HEK293 (cell line): ENCODE results near the gene BACH1.
A peak's percentile ranks its signal among the peaks of the same experiment; 100 is the strongest.

Experiments
- CTCF ChIA-PET: fragments of 350-600 bp; formaldehyde crosslinking; extraction: SDS; loops from one replicate; lab custom pipeline; 2021; ENCODE audit warnings: antibody characterized with exemption; lab: Yijun Ruan, JAX
- POLR2A ChIA-PET: fragments of 300-600 bp; formaldehyde crosslinking; extraction: SDS; loops from one replicate; lab custom pipeline; 2020; ENCODE audit warnings: antibody characterized with exemption, inconsistent platforms; lab: Yijun Ruan, JAX
- H3K27ac ChIP-seq: fragments of 200-500 bp; sonication (Bioruptor generic); 2 replicates; pipeline ENCODE4 v1.5.1; 2014; ENCODE audit warnings: low read depth, low read length, control low read depth, inconsistent platforms; ENCODE audit errors: extremely low read depth
- H3K36me3 ChIP-seq, 2 experiments: fragments of 200-500 bp in 1 of 2; sonication (Bioruptor generic) in 1 of 2; 1 replicate in 1 of 2; 2 replicates in 1 of 2; pipeline ENCODE4 v1.5.1; 2014 to 2017; ENCODE audit warnings: inconsistent platforms in 2 of 2, low read length in 2 of 2; ENCODE audit not compliant: control insufficient read depth in 2 of 2, insufficient read depth in 1 of 2
- H3K4me1 ChIP-seq: fragments of 200-500 bp; sonication (Bioruptor generic); 2 replicates; pipeline ENCODE4 v1.5.1; 2014; ENCODE audit warnings: mild to moderate bottlenecking, low read length, inconsistent platforms; ENCODE audit not compliant: control insufficient read depth, insufficient read depth
- H3K4me3 ChIP-seq: 2 replicates; pipeline ENCODE4 v1.5.1; 2011; ENCODE audit warnings: low read depth, mild to moderate bottlenecking, control low read depth, low read length, moderate library complexity
- H3K9me3 ChIP-seq: fragments of 200-500 bp; sonication (Bioruptor generic); 2 replicates; pipeline ENCODE4 v1.5.1; 2014; ENCODE audit warnings: low read depth, low read length, inconsistent platforms; ENCODE audit not compliant: control insufficient read depth, insufficient read depth
- GLI4 ChIP-seq: fragments of 450-650 bp; formaldehyde crosslinking; IDR thresholded peaks from 2 replicates; pipeline ENCODE4 v1.5.1; 2016; ENCODE audit warnings: missing biosample characterization, missing genetic modification characterization
- HOXA7 ChIP-seq: sonication (generic); formaldehyde crosslinking; IDR thresholded peaks from 2 replicates; pipeline ENCODE4 v1.8.1; 2022; ENCODE audit warnings: missing genetic modification reagents, borderline replicate concordance
- OSR2 ChIP-seq: fragments of 450-650 bp; formaldehyde crosslinking; IDR thresholded peaks from 2 replicates; pipeline ENCODE4 v1.5.1; 2016; ENCODE audit warnings: missing biosample characterization, missing genetic modification characterization
- RBAK ChIP-seq: fragments of 450-650 bp; formaldehyde crosslinking; IDR thresholded peaks from 2 replicates; pipeline ENCODE4 v1.5.1; 2016; ENCODE audit warnings: missing biosample characterization, missing genetic modification characterization
- REPIN1 ChIP-seq: fragments of 450-650 bp; formaldehyde crosslinking; IDR thresholded peaks from 2 replicates; pipeline ENCODE4 v1.5.1; 2017; ENCODE audit warnings: missing biosample characterization, missing genetic modification characterization, low read depth
- ZBTB21 ChIP-seq: fragments of 450-650 bp; formaldehyde crosslinking; IDR thresholded peaks from 2 replicates; pipeline ENCODE4 v1.5.1; 2017; ENCODE audit warnings: missing biosample characterization, missing genetic modification characterization
- ZIC2 ChIP-seq: fragments of 450-650 bp; formaldehyde crosslinking; IDR thresholded peaks from 2 replicates; pipeline ENCODE4 v1.5.1; 2016; ENCODE audit warnings: missing biosample characterization, missing genetic modification characterization
- ZNF146 ChIP-seq: fragments of 450-650 bp; formaldehyde crosslinking; IDR thresholded peaks from 2 replicates; pipeline ENCODE4 v1.5.1; 2016; ENCODE audit warnings: missing biosample characterization, missing genetic modification characterization
- ZNF169 ChIP-seq: fragments of 450-650 bp; formaldehyde crosslinking; IDR thresholded peaks from 2 replicates; pipeline ENCODE4 v1.5.1; 2016; ENCODE audit warnings: missing biosample characterization, missing genetic modification characterization
- ZNF248 ChIP-seq: fragments of 450-650 bp; formaldehyde crosslinking; IDR thresholded peaks from 2 replicates; pipeline ENCODE4 v1.5.1; 2017; ENCODE audit warnings: missing biosample characterization, missing genetic modification characterization
- ZNF324 ChIP-seq: fragments of 450-650 bp; formaldehyde crosslinking; IDR thresholded peaks from 2 replicates; pipeline ENCODE4 v1.5.1; 2016; ENCODE audit warnings: missing biosample characterization, missing genetic modification characterization
- ZNF341 ChIP-seq: fragments of 450-650 bp; formaldehyde crosslinking; IDR thresholded peaks from 2 replicates; pipeline ENCODE4; 2016; ENCODE audit warnings: low read depth, missing biosample characterization, missing genetic modification characterization
- ZNF350 ChIP-seq: fragments of 450-650 bp; formaldehyde crosslinking; IDR thresholded peaks from 2 replicates; pipeline ENCODE4 v1.5.0; 2017; ENCODE audit warnings: missing biosample characterization, mild to moderate bottlenecking, missing genetic modification characterization
- ZNF366 ChIP-seq: fragments of 450-650 bp; formaldehyde crosslinking; conservative IDR thresholded peaks from 2 replicates; pipeline ENCODE4 v1.5.1; 2016; ENCODE audit warnings: missing biosample characterization, missing genetic modification characterization
- ZNF473 ChIP-seq: fragments of 450-650 bp; formaldehyde crosslinking; IDR thresholded peaks from 2 replicates; pipeline ENCODE4 v1.5.1; 2017; ENCODE audit warnings: missing biosample characterization, missing genetic modification characterization
- ZNF544 ChIP-seq: fragments of 450-650 bp; formaldehyde crosslinking; IDR thresholded peaks from 2 replicates; pipeline ENCODE4 v1.5.0; 2017; ENCODE audit warnings: missing biosample characterization, missing genetic modification characterization
- ZNF560 ChIP-seq: fragments of 450-650 bp; formaldehyde crosslinking; IDR thresholded peaks from 2 replicates; pipeline ENCODE4 v1.5.1; 2017; ENCODE audit warnings: missing biosample characterization, missing genetic modification characterization, borderline replicate concordance
- ZNF561 ChIP-seq: fragments of 450-650 bp; IDR thresholded peaks from 2 replicates; pipeline ENCODE4 v1.5.1; 2018; ENCODE audit warnings: missing biosample characterization, missing genetic modification characterization, borderline replicate concordance
- ZNF624 ChIP-seq: fragments of 450-650 bp; formaldehyde crosslinking; IDR thresholded peaks from 2 replicates; pipeline ENCODE4 v1.5.1; 2017; ENCODE audit warnings: missing biosample characterization, missing genetic modification characterization
- ZNF660 ChIP-seq: fragments of 450-650 bp; IDR thresholded peaks from 2 replicates; pipeline ENCODE4 v1.5.1; 2018; ENCODE audit warnings: missing biosample characterization, mild to moderate bottlenecking, missing genetic modification characterization
- ZNF791 ChIP-seq: fragments of 450-650 bp; formaldehyde crosslinking; IDR thresholded peaks from 2 replicates; pipeline ENCODE4 v1.5.1; 2016; ENCODE audit warnings: missing biosample characterization, missing genetic modification characterization
- ZSCAN16 ChIP-seq: fragments of 450-650 bp; formaldehyde crosslinking; IDR thresholded peaks from 2 replicates; pipeline ENCODE4 v1.5.1; 2016; ENCODE audit warnings: missing biosample characterization, missing genetic modification characterization
- ZSCAN23 ChIP-seq: fragments of 450-650 bp; formaldehyde crosslinking; IDR thresholded peaks from 2 replicates; pipeline ENCODE4 v1.5.1; 2016; ENCODE audit warnings: missing biosample characterization, missing genetic modification characterization
- TF ChIP-seq, protein P1 (sequence below): fragments of 450-650 bp; formaldehyde crosslinking; IDR thresholded peaks from 2 replicates; pipeline ENCODE4 v1.5.1; 2016; ENCODE audit warnings: missing biosample characterization, missing genetic modification characterization
- TF ChIP-seq, protein P2 (sequence below): fragments of 450-650 bp; formaldehyde crosslinking; IDR thresholded peaks from 2 replicates; pipeline ENCODE4 v1.5.1; 2016; ENCODE audit warnings: missing biosample characterization, missing genetic modification characterization
- TF ChIP-seq, protein P3 (sequence below): fragments of 450-650 bp; formaldehyde crosslinking; IDR thresholded peaks from 2 replicates; pipeline ENCODE4 v1.5.1; 2017; ENCODE audit warnings: missing biosample characterization, missing genetic modification characterization
- TF ChIP-seq, protein P4 (sequence below): fragments of 450-650 bp; formaldehyde crosslinking; IDR thresholded peaks from 2 replicates; pipeline ENCODE4 v1.5.0; 2017; ENCODE audit warnings: missing biosample characterization, missing genetic modification characterization, borderline replicate concordance

Gene BACH1

DNA sequence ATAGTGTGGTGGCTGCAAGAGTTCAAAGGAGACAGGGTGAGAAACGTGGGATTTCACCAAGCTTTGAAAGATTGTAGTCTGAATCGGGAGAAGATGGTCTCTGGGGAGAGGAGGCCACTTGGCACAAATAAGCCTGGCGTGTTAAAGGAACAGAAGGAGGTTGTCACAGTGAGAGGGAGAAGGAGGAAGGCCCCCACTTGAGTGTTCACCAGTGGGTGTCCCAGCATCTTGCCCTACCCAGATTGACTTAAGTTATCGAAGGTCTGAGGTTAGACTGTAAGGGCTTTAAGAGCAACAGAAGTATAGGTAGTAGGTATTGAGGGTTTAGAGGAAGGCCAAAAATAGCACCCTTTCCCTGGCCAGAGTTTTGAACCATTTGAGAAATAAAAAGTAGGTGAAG is 48.0 kb downstream of the BACH1 start (continued):
- TF ChIP-seq, protein P1, sequence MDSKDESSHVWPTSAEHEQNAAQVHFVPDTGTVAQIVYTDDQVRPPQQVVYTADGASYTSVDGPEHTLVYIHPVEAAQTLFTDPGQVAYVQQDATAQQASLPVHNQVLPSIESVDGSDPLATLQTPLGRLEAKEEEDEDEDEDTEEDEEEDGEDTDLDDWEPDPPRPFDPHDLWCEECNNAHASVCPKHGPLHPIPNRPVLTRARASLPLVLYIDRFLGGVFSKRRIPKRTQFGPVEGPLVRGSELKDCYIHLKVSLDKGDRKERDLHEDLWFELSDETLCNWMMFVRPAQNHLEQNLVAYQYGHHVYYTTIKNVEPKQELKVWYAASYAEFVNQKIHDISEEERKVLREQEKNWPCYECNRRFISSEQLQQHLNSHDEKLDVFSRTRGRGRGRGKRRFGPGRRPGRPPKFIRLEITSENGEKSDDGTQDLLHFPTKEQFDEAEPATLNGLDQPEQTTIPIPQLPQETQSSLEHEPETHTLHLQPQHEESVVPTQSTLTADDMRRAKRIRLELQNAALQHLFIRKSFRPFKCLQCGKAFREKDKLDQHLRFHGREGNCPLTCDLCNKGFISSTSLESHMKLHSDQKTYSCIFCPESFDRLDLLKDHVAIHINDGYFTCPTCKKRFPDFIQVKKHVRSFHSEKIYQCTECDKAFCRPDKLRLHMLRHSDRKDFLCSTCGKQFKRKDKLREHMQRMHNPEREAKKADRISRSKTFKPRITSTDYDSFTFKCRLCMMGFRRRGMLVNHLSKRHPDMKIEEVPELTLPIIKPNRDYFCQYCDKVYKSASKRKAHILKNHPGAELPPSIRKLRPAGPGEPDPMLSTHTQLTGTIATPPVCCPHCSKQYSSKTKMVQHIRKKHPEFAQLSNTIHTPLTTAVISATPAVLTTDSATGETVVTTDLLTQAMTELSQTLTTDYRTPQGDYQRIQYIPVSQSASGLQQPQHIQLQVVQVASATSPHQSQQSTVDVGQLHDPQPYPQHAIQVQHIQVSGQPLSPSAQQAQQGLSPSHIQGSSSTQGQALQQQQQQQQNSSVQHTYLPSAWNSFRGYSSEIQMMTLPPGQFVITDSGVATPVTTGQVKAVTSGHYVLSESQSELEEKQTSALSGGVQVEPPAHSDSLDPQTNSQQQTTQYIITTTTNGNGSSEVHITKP (tag by site-specific recombination) = no peak

DNA sequence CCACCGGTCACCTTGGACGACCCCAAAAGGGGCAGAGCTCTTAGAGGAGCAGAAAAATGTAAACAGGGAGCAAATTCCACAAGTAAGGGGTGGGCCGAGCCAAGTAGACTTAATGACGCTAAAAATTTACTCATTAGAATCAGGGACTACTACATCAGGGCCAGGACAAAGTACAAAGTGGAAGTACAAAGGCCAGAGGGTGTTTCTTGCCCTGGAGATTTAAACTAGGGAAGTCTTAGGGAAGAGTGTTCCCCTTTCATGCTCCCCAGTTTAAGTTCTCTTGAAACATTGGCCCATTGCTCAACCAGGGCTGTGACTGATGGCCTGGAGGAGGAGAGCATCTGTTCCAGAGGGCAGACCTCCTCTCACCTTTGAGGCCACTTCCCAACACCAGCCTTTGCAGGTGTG is 48.6 kb downstream of the BACH1 start:
- no peak overlapping the region for H3K27ac ChIP-seq
- TF ChIP-seq, protein P2, sequence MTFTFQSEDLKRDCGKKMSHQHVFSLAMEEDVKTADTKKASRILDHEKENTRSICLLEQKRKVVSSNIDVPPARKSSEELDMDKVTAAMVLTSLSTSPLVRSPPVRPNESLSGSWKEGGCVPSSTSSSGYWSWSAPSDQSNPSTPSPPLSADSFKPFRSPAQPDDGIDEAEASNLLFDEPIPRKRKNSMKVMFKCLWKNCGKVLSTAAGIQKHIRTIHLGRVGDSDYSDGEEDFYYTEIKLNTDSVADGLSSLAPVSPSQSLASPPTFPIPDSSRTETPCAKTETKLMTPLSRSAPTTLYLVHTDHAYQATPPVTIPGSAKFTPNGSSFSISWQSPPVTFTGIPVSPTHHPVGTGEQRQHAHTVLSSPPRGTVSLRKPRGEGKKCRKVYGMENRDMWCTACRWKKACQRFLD (tag by site-specific recombination) = no peak
- TF ChIP-seq ZNF366 (no peak), REPIN1 (tag by site-specific recombination) (no peak), ZNF560 (tag by site-specific recombination) (no peak)
- no peaks in the 10 kb centered on the region; the same call in 1 of the 2 replicates for H3K4me1 ChIP-seq
- H3K9me3 ChIP-seq = no peaks in the 10 kb centered on the region
- H3K36me3 ChIP-seq = peaks cover 0 to 3% of the 10 kb centered on the region in 2 experiments; a peak in 1 of 3 replicates
- ChIA-PET POLR2A (no interaction called here), CTCF (interaction anchor here (0.6 to 2.4 kb wide), 4 partner anchors 47 to 183 kb away, joined by 3 to 11 read pairs (median 4); no protein-coding TSS in a partner anchor)
- no peak overlapping the region for H3K4me3 ChIP-seq

DNA sequence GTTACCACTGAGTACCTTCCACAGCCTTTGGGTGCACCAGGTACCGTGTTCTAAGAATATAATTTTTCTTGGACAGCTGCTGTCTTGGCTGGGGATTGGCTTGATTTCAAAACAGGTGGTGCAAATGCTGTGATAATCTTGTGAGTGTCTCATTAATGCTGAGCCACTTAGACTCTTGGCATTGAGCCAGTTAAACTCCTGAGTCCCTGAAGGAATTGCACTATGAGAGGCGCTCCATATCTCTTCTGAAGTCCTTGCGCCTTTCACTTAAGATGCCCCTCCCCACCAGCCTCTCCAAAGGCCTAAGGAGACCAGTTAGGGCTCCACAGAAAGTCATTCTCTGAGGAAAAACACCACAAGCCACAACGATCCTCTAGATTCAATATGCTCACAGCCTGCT is 51.0 kb downstream of the BACH1 start:
- no peaks in the 10 kb centered on the region for H3K9me3 ChIP-seq
- ChIA-PET POLR2A (no interaction called here), CTCF (interaction anchor here (0.8 to 3.9 kb wide), 10 partner anchors 11 to 260 kb away, joined by 3 to 44 read pairs (median 8); no protein-coding TSS in a partner anchor)
- TF ChIP-seq ZNF561 (tag by site-specific recombination) = peak; percentile 24; the same call in 1 of the 2 replicates
- TF ChIP-seq ZIC2 = no peak
- no peak for TF ChIP-seq ZNF146 (tag by site-specific recombination)
- TF ChIP-seq GLI4 (tag by site-specific recombination) = no peak
- 0 out of 2 replicates have a peak, but pooled peaks have one; percentile 20 for TF ChIP-seq ZNF624 (tag by site-specific recombination)
- TF ChIP-seq ZNF473 (tag by site-specific recombination) = no peak
- no peak for TF ChIP-seq ZSCAN23 (tag by site-specific recombination)
- no peak for TF ChIP-seq ZNF341
- TF ChIP-seq ZNF324 = no peak
- TF ChIP-seq ZNF169 (tag by site-specific recombination) = no peak
- TF ChIP-seq RBAK = no peak
- no peak for TF ChIP-seq ZNF248
- peak; percentile 88 for TF ChIP-seq ZNF350
- TF ChIP-seq HOXA7 = no peak
- TF ChIP-seq ZBTB21 = no peak
- TF ChIP-seq ZNF791 (tag by site-specific recombination) = no peak
- no peak for TF ChIP-seq ZNF660 (tag by site-specific recombination)
- no peak for TF ChIP-seq ZSCAN16
- TF ChIP-seq OSR2 = peak; percentile 37; the same call in 1 of the 2 replicates
- TF ChIP-seq, protein P3, sequence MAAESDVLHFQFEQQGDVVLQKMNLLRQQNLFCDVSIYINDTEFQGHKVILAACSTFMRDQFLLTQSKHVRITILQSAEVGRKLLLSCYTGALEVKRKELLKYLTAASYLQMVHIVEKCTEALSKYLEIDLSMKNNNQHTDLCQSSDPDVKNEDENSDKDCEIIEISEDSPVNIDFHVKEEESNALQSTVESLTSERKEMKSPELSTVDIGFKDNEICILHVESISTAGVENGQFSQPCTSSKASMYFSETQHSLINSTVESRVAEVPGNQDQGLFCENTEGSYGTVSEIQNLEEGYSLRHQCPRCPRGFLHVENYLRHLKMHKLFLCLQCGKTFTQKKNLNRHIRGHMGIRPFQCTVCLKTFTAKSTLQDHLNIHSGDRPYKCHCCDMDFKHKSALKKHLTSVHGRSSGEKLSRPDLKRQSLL (tag by site-specific recombination) = peak; percentile 18; the same call in 1 of the 2 replicates
- TF ChIP-seq ZNF544 = peak; percentile 64
- TF ChIP-seq, protein P4, sequence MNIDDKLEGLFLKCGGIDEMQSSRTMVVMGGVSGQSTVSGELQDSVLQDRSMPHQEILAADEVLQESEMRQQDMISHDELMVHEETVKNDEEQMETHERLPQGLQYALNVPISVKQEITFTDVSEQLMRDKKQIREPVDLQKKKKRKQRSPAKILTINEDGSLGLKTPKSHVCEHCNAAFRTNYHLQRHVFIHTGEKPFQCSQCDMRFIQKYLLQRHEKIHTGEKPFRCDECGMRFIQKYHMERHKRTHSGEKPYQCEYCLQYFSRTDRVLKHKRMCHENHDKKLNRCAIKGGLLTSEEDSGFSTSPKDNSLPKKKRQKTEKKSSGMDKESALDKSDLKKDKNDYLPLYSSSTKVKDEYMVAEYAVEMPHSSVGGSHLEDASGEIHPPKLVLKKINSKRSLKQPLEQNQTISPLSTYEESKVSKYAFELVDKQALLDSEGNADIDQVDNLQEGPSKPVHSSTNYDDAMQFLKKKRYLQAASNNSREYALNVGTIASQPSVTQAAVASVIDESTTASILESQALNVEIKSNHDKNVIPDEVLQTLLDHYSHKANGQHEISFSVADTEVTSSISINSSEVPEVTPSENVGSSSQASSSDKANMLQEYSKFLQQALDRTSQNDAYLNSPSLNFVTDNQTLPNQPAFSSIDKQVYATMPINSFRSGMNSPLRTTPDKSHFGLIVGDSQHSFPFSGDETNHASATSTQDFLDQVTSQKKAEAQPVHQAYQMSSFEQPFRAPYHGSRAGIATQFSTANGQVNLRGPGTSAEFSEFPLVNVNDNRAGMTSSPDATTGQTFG (tag by site-specific recombination) = no peak

More for the DNA sequence above, 51.0 kb downstream of the BACH1 start:
- no peak overlapping the region for H3K27ac ChIP-seq
- peaks cover 0 to 21% of the 10 kb centered on the region in 2 experiments; a peak in 1 of 3 replicates for H3K36me3 ChIP-seq
- no peak overlapping the region for H3K4me3 ChIP-seq
- no peaks in the 10 kb centered on the region for H3K4me1 ChIP-seq
